ENCODE data around the gene DMXL1. TPM values are rescaled to one million over a fixed set of nuclear protein-coding genes. Genes with fewer than 3 reads are reported as not detected.

The DMXL1 gene
- polyA plus RNA-seq, 1 of the 3 experiments (the other 2 are of a cell fraction): 6.6 TPM

- Histone ChIP-seq H3K79me2 (ENCODE audit: insufficient read depth) (peaks cover 49% of the 10 kb centered on the region), H4K20me1 (ENCODE audit: insufficient read depth) (no peaks in the 10 kb centered on the region), H3F3A (replicated peaks; ENCODE audit: insufficient read depth) (peaks cover 11% of the 10 kb centered on the region), H3K9ac (peak overlapping the region; percentile 89), H3K36me3 (replicated peaks in 1 of 2; ENCODE audit: control insufficient read depth in 1 of 2, insufficient read depth in 2 of 2, low read length in 1 of 2) (no peaks in the 10 kb centered on the region), H3K4me2 (peak overlapping the region; percentile 86), H2AFZ (ENCODE audit: low read depth) (peak overlapping the region; percentile 100), H3K27ac (ENCODE audit: low read depth in 2 of 2, low read length in 1 of 2) (peak overlapping the region; percentile 85 to 89), H3K4me3 (ENCODE audit: low read depth in 2 of 2, low read length in 1 of 2) (peak overlapping the region; percentile 64 to 100), H3K27me3 (ENCODE audit: insufficient read depth) (no peaks in the 10 kb centered on the region), H3K9me3 (no peaks in the 10 kb centered on the region), H3K4me1 (ENCODE audit: control insufficient read depth in 1 of 2, insufficient read depth in 2 of 2, low read depth in 1 of 2, low read length in 1 of 2) (peaks cover 0 to 20% of the 10 kb centered on the region in 2 experiments; a peak in 2 of 4 replicates), H3K9me2 (no peaks in the 10 kb centered on the region)
- POLR2A ChIA-PET: interaction anchor here (0.6 to 1.5 kb wide), 8 partner anchors 9 to 281 kb away, joined by 3 to 11 read pairs (median 4); partner anchors contain the start of genes DMXL1 and DTWD2
- under 1% methylated on average over 42 of the region's 65 CpGs for WGBS (ENCODE audit: low lambda C conversion rate)
- DNase-seq: peak; percentile 98
- CTCF ChIA-PET: interaction anchor here (1.0 to 1.1 kb wide), 3 partner anchors 144 to 279 kb away, joined by 3 to 5 read pairs (median 3); no protein-coding TSS in a partner anchor
- TF ChIP-seq USF2 (IDR thresholded peaks at IDR 0.05; ENCODE audit: borderline replicate concordance, low read depth, low read length): no peak
- peak; percentile 90; the same call in 1 of the 2 replicates for TF ChIP-seq SIN3A (IDR thresholded peaks at IDR 0.05; ENCODE audit: borderline replicate concordance, low read depth, low read length)
- 0 out of 2 replicates have a peak, but pooled peaks have one; percentile 12 for TF ChIP-seq PBX3 (IDR thresholded peaks at IDR 0.05)
- peak; percentile 14; the same call in 1 of the 2 replicates for TF ChIP-seq SMC3 (IDR thresholded peaks at IDR 0.05; ENCODE audit: low read depth, low read length)
- TF ChIP-seq IRF3 (IDR thresholded peaks at IDR 0.05; ENCODE audit: low read depth, low read length): no peak
- no peak for TF ChIP-seq ZBTB33 (IDR thresholded peaks at IDR 0.05; ENCODE audit: borderline replicate concordance, low read depth)
- peak; percentile 8; the same call in 1 of the 2 replicates for TF ChIP-seq TCF12 (IDR thresholded peaks at IDR 0.05)
- no peak; the same call in none of the 2 replicates for TF ChIP-seq MAX (IDR thresholded peaks at IDR 0.05; ENCODE audit: low read depth)
- TF ChIP-seq REST (IDR thresholded peaks at IDR 0.05; ENCODE audit: low read depth, low read length): no peak; the same call in 1 of the 2 replicates
- no peak for TF ChIP-seq RCOR1 (IDR thresholded peaks at IDR 0.05; ENCODE audit: low read length)
- TF ChIP-seq ELF1 (IDR thresholded peaks at IDR 0.05): peak; percentile 67
- TF ChIP-seq CTCF (IDR thresholded peaks at IDR 0.05): no peak
- TF ChIP-seq TEAD4 (IDR thresholded peaks at IDR 0.05; ENCODE audit: borderline replicate concordance, insufficient read depth): no peak
- no peak for TF ChIP-seq RXRA (IDR thresholded peaks at IDR 0.05; ENCODE audit: borderline replicate concordance, low read depth)
- no peak for TF ChIP-seq GATA2 (CRISPR knock-in tag; IDR thresholded peaks at IDR 0.05)
- no peak for TF ChIP-seq CHD2 (IDR thresholded peaks at IDR 0.05; ENCODE audit: low read length, partially characterized antibody)
- no peak for TF ChIP-seq RFX5 (IDR thresholded peaks at IDR 0.05; ENCODE audit: low read length)
- TF ChIP-seq EZH2phosphoT487 (IDR thresholded peaks at IDR 0.05; ENCODE audit: borderline replicate concordance, low read depth): no peak
- TF ChIP-seq GABPA (IDR thresholded peaks at IDR 0.05; ENCODE audit: low read depth): no peak
- TF ChIP-seq JUND (IDR thresholded peaks at IDR 0.05): no peak
- TF ChIP-seq FOXM1 (IDR thresholded peaks at IDR 0.05; ENCODE audit: low read depth): no peak
Observed at GRCh38 chr5:119268387-119269060, 197.6 kb downstream of the DMXL1 start.
